Progenitor cell of endocrine pancreas (in vitro differentiated cells): ENCODE measurements around the gene HBG2. TPM values are rescaled to one million over a fixed set of nuclear protein-coding genes. Genes with fewer than 3 reads are reported as not detected.

ENCODE experiments used
- DNase-seq: peaks from one replicate; pipeline ENCODE4 v3.0.0; 2021; ENCODE audit warnings: low spot score; ENCODE audit not compliant: unreplicated experiment
- H3K27ac Mint-ChIP-seq: 2 replicates; pipeline ENCODE4 v1.8.0; 2021; ENCODE audit warnings: mild to moderate bottlenecking, moderate library complexity, mixed read lengths
- H3K27me3 Mint-ChIP-seq: 2 replicates; pipeline ENCODE4 v1.8.0; 2021; ENCODE audit warnings: mixed read lengths
- H3K36me3 Mint-ChIP-seq: 2 replicates; pipeline ENCODE4 v1.8.0; 2022; ENCODE audit warnings: mixed read lengths; ENCODE audit not compliant: insufficient read depth
- H3K4me1 Mint-ChIP-seq: 2 replicates; pipeline ENCODE4 v1.8.0; 2021; ENCODE audit warnings: low read depth, mixed read lengths
- H3K4me3 Mint-ChIP-seq: 2 replicates; pipeline ENCODE4 v1.8.0; 2021; ENCODE audit warnings: low read depth, mild to moderate bottlenecking, moderate library complexity, mixed read lengths
- H3K9me3 Mint-ChIP-seq: 2 replicates; pipeline ENCODE4 v1.8.0; 2021; ENCODE audit warnings: low read depth, mixed read lengths
- total RNA-seq: library from RNA; stranded (reverse); gene quantifications from 2 replicates; pipeline ENCODE4 v1.2.1, GENCODE V29; 2021
- TF ChIP-seq, protein P1 (sequence below): fragments of 200-600 bp; sonication (generic); IDR thresholded peaks from one replicate; pipeline ENCODE4 v1.5.0; 2021; ENCODE audit warnings: antibody characterized with exemption, mild to moderate bottlenecking; ENCODE audit not compliant: unreplicated experiment

The HBG2 gene
- total RNA-seq, 1 donor from 2014 or later, result not detected

DNA sequence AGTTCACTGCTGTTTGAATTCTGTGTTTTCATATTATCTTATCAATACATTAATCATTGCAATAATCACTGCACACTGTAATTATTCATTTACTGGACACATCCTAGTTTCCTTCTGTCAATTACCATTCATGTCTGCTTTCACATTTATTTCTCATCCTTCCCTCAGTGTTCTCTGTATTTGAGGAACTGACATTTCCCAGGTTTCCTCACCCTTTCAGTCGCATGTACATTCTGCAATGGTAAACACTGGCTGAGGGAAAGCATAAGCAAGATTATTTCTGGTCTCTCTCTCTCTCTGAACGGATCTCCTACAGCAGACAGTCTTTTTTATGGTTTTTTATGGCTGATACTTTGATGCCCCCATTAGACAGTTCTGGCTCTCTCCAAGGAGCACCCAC is 16.1 kb downstream of the HBG2 start:
- H3K27me3 Mint-ChIP-seq, result no peaks in the 10 kb centered on the region
- H3K4me1 Mint-ChIP-seq, result peaks cover 2% of the 10 kb centered on the region
- TF ChIP-seq, protein P1, sequence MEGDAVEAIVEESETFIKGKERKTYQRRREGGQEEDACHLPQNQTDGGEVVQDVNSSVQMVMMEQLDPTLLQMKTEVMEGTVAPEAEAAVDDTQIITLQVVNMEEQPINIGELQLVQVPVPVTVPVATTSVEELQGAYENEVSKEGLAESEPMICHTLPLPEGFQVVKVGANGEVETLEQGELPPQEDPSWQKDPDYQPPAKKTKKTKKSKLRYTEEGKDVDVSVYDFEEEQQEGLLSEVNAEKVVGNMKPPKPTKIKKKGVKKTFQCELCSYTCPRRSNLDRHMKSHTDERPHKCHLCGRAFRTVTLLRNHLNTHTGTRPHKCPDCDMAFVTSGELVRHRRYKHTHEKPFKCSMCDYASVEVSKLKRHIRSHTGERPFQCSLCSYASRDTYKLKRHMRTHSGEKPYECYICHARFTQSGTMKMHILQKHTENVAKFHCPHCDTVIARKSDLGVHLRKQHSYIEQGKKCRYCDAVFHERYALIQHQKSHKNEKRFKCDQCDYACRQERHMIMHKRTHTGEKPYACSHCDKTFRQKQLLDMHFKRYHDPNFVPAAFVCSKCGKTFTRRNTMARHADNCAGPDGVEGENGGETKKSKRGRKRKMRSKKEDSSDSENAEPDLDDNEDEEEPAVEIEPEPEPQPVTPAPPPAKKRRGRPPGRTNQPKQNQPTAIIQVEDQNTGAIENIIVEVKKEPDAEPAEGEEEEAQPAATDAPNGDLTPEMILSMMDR, result no peak
- no peak overlapping the region for H3K27ac Mint-ChIP-seq
- H3K36me3 Mint-ChIP-seq, result no peaks in the 10 kb centered on the region
- H3K4me3 Mint-ChIP-seq, result no peak overlapping the region
- DNase-seq, result no peak
- no peaks in the 10 kb centered on the region for H3K9me3 Mint-ChIP-seq

DNA sequence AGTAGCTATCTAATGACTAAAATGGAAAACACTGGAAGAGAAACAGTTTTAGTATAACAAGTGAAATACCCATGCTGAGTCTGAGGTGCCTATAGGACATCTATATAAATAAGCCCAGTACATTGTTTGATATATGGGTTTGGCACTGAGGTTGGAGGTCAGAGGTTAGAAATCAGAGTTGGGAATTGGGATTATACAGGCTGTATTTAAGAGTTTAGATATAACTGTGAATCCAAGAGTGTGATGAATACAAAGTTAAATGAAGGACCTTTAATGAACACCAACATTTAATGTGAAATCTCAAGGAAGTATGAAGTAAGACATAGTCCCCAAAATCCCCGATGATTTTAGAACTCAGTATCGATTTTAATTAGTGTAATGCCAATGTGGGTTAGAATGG is 17.2 kb downstream of the HBG2 start:
- TF ChIP-seq, protein P1, result no peak
- no peak for DNase-seq
- Mint-ChIP-seq H3K9me3 (no peaks in the 10 kb centered on the region), H3K27me3 (no peaks in the 10 kb centered on the region), H3K27ac (no peak overlapping the region), H3K4me3 (no peak overlapping the region), H3K36me3 (no peaks in the 10 kb centered on the region), H3K4me1 (peaks cover 2% of the 10 kb centered on the region)

DNA sequence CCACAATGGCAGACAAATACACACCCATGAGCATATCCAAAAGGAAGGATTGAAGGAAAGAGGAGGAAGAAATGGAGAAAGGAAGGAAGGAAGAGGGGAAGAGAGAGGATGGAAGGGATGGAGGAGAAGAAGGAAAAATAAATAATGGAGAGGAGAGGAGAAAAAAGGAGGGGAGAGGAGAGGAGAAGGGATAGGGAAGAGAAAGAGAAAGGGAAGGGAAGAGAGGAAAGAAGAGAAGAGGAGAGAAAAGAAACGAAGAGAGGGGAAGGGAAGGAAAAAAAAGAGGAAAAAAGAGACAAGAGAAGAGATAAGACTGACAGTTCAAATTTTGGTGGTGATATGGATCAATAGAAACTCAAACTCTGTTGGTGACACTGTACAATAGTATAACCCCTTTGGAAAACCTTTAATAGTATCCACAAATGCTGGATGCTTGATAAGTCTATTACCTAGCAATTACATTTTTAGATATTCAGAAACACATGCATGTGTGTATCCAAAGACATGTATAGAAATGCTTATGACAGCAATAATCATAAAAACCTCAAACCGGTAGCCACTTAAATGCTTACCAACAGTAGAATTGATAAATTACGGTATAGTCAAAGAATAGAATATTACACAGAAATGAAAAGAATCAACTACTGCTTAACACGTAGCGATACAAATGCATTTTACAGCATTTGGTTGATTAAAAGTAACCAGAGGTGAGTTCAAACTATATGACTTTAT is 19.1 kb downstream of the HBG2 start:
- TF ChIP-seq, protein P1, result no peak
- DNase-seq, result no peak
- no peaks in the 10 kb centered on the region for H3K9me3 Mint-ChIP-seq
- H3K4me1 Mint-ChIP-seq, result peaks cover 2% of the 10 kb centered on the region
- H3K27me3 Mint-ChIP-seq, result no peaks in the 10 kb centered on the region
- H3K27ac Mint-ChIP-seq, result no peak overlapping the region
- no peak overlapping the region for H3K4me3 Mint-ChIP-seq
- no peaks in the 10 kb centered on the region for H3K36me3 Mint-ChIP-seq

DNA sequence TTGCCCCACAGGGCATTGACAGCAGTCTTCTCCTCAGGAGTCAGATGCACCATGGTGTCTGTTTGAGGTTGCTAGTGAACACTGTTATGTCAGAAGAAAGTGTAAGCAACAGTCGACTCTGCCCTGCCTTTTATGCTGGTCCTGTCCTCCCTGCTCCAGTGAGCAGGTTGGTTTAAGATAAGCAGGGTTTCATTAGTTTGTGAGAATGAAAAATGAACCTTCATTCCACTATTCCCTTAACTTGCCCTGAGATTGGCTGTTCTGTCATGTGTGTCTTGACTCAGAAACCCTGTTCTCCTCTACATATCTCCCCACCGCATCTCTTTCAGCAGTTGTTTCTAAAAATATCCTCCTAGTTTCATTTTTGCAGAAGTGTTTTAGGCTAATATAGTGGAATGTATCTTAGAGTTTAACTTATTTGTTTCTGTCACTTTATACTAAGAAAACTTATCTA is 20.2 kb downstream of the HBG2 start, which contains the start of gene HBD:
Gene HBD (minus strand): TSS at position 103 of the 454 bp plus-strand sequence. CDS start 50 bp downstream, at position 53.
- no peak within 1 kb of the TSS for H3K4me3 Mint-ChIP-seq
- no peaks in the 10 kb centered on the region for H3K9me3 Mint-ChIP-seq
- H3K27ac Mint-ChIP-seq, result no peak within 1 kb of the TSS
- no peaks in the 10 kb centered on the region for H3K36me3 Mint-ChIP-seq
- no peak for DNase-seq
- peaks cover 2% of the 10 kb centered on the region for H3K4me1 Mint-ChIP-seq
- H3K27me3 Mint-ChIP-seq, result no peaks in the 10 kb centered on the region
- TF ChIP-seq, protein P1, result no peak

DNA sequence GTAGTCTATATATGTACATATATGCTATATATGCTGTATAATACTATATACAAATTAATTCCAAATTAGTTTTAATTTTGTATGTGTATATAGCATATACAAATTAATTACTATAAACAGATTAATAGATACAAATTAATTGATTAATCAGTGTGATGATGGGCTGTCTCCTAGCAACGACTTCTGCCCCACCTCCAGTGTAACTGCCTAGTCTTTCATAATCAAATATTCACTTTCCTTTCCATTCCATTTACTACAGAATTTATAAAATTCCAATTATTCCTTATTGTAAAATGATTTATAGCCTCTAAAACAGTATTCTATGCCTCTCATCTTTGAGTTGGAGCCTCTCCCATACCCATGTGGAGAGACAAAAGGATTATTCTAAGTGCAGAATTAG is 21.3 kb downstream of the HBG2 start:
- Mint-ChIP-seq H3K9me3 (no peaks in the 10 kb centered on the region), H3K4me3 (no peak overlapping the region), H3K27ac (no peak overlapping the region), H3K36me3 (no peaks in the 10 kb centered on the region), H3K27me3 (no peaks in the 10 kb centered on the region), H3K4me1 (peaks cover 2% of the 10 kb centered on the region)
- TF ChIP-seq, protein P1, result no peak
- DNase-seq, result no peak
